K562 (cell line): Measurements from ENCODE around the gene NPDC1. TPM values are rescaled to one million over a fixed set of nuclear protein-coding genes. Genes with fewer than 3 reads are reported as not detected.

ENCODE experiments used
- ATAC-seq: fragments of 200-7000 bp; cut with Tn5 transposase; 3 replicates; pipeline ENCODE4 v1.9.1; 2020; ENCODE audit warnings: moderate library complexity
- BruUV-seq: library from RNA; stranded (reverse); fragments of 400-500 nt; replicated peaks from 2 replicates; lab custom pipeline; 2021; lab: Mats Ljungman, UMichigan
- CTCF ChIA-PET: fragments of 300-600 bp; formaldehyde crosslinking; extraction: SDS; loops from one replicate; lab custom pipeline; 2021; ENCODE audit warnings: low intra/inter-chr PET ratio; lab: Yijun Ruan, JAX
- POLR2A ChIA-PET: fragments of 300-600, 350-650 bp; sonication (Branson Sonifier 250); formaldehyde crosslinking; extraction: SDS; loops from one replicate; lab custom pipeline; 2021; ENCODE audit warnings: antibody characterized with exemption, inconsistent platforms; lab: Yijun Ruan, JAX
- DNase-seq, 4 experiments: peaks; one replicate each; pipeline versions ENCODE4 v3.0.0 to v3.0.0-alpha.2; 2011 to 2018; ENCODE audit warnings: low spot score in 3 of 4, mixed read lengths in 3 of 4; ENCODE audit errors: extremely low read depth in 1 of 4
- FAIRE-seq: peaks from 2 replicates; lab custom pipeline; 2011; peaks lifted over from hg19 to GRCh38; lab: Jason Lieb, UNC
- H2AFZ ChIP-seq: 2 replicates; pipeline ENCODE4 v1.6.0; 2011; ENCODE audit warnings: low read depth, low read length, control low read depth, inconsistent platforms
- H3K27ac ChIP-seq: fragments of 200-600 bp; 3 replicates; pipeline ENCODE4 v1.8.0; 2011; ENCODE audit warnings: low read depth, mild to moderate bottlenecking, control low read depth, inconsistent platforms, low read length, moderate library complexity, mixed read lengths; ENCODE audit errors: extremely low read depth
- H3K27me3 ChIP-seq, 2 experiments: fragments of 300-600 bp in 1 of 2; 2 replicates in 1 of 2; 3 replicates in 1 of 2; pipeline versions ENCODE4 v1.6.0 to v1.8.0; 2011; ENCODE audit warnings: inconsistent platforms in 2 of 2, low read length in 2 of 2, mild to moderate bottlenecking in 1 of 2, mixed read lengths in 1 of 2, moderate library complexity in 1 of 2; ENCODE audit not compliant: control insufficient read depth in 2 of 2, insufficient read depth in 2 of 2
- H3K36me3 ChIP-seq: fragments of 300-600 bp; 3 replicates; pipeline ENCODE4 v1.8.0; 2011; ENCODE audit warnings: mild to moderate bottlenecking, low read length, inconsistent platforms; ENCODE audit not compliant: control insufficient read depth, insufficient read depth
- H3K4me1 ChIP-seq, 2 experiments: fragments of 200-600 bp in 1 of 2; replicated peaks in 1 of 2; 2 replicates in 1 of 2; 3 replicates in 1 of 2; pipeline versions ENCODE4 v1.5.1 to v1.8.0; 2011; ENCODE audit warnings: inconsistent platforms in 2 of 2, low read length in 2 of 2, mild to moderate bottlenecking in 1 of 2, mixed read lengths in 1 of 2, moderate library complexity in 1 of 2; ENCODE audit not compliant: control insufficient read depth in 2 of 2, insufficient read depth in 2 of 2
- H3K4me2 ChIP-seq: 2 replicates; pipeline ENCODE4 v1.6.1; 2011; ENCODE audit warnings: low read length, control low read depth, inconsistent platforms, mixed read lengths; ENCODE audit not compliant: insufficient read depth
- H3K4me3 ChIP-seq: fragments of 200-600 bp; sonication (generic), shearing (Covaris generic); 2 replicates; pipeline ENCODE4 v1.5.1; 2016; ENCODE audit warnings: control low read depth, inconsistent platforms
- H3K79me2 ChIP-seq: fragments of 200-600 bp; 3 replicates; pipeline ENCODE4 v1.8.0; 2011; ENCODE audit warnings: low read length, inconsistent platforms; ENCODE audit not compliant: control insufficient read depth, insufficient read depth
- H3K9ac ChIP-seq, 2 experiments: 2 replicates each; pipeline versions ENCODE4 v1.6.0 to v1.6.1; 2011; ENCODE audit warnings: low read depth in 2 of 2, low read length in 2 of 2, control low read depth in 1 of 2, inconsistent platforms in 1 of 2, mild to moderate bottlenecking in 1 of 2, mixed read lengths in 1 of 2; ENCODE audit not compliant: insufficient read depth in 1 of 2
- H3K9me1 ChIP-seq: one replicate; pipeline ENCODE4 v1.6.0; 2011; ENCODE audit warnings: inconsistent platforms, mild to moderate bottlenecking, low read length, moderate library complexity; ENCODE audit not compliant: control insufficient read depth, insufficient read depth
- H3K9me3 ChIP-seq: replicated peaks from 2 replicates; pipeline ENCODE4 v1.5.1; 2011; ENCODE audit warnings: low read depth, low read length, inconsistent platforms; ENCODE audit not compliant: control insufficient read depth, insufficient read depth
- H4K20me1 ChIP-seq: replicated peaks from 2 replicates; pipeline ENCODE4 v1.6.1; 2011; ENCODE audit warnings: low read length, inconsistent platforms, mixed read lengths; ENCODE audit not compliant: control insufficient read depth, insufficient read depth
- ETS1 ChIP-seq: conservative IDR thresholded peaks from 2 replicates; pipeline ENCODE4 v1.6.1; 2011; ENCODE audit warnings: low read depth, mild to moderate bottlenecking, low read length; ENCODE audit not compliant: control insufficient read depth
- IFI16 ChIP-seq: fragments of 250-450 bp; sonication (Bioruptor Pico); IDR thresholded peaks from 2 replicates; pipeline ENCODE4 v2.1.2; 2022; ENCODE audit warnings: mild to moderate bottlenecking, inconsistent platforms
- KAT7 ChIP-seq: sonication (generic); formaldehyde crosslinking; IDR thresholded peaks from 2 replicates; pipeline ENCODE4 v1.8.0; 2022; ENCODE audit warnings: missing genetic modification reagents, mild to moderate bottlenecking, borderline replicate concordance
- MTA2 ChIP-seq: fragments of 450-650 bp; IDR thresholded peaks from 2 replicates; pipeline ENCODE4 v1.6.1; 2016; ENCODE audit warnings: low read depth
- POU5F1 ChIP-seq: fragments of 150-350 bp; IDR thresholded peaks from 2 replicates; pipeline ENCODE4 v1.6.1; 2014; ENCODE audit warnings: borderline replicate concordance, low read length, low read depth, mild to moderate bottlenecking; ENCODE audit not compliant: partially characterized antibody
- ZNF282 ChIP-seq: sonication (generic); formaldehyde crosslinking; IDR thresholded peaks from 2 replicates; pipeline ENCODE4 v1.8.1; 2023; ENCODE audit warnings: missing genetic modification reagents
- ZNF561 ChIP-seq: fragments of 450-650 bp; formaldehyde crosslinking; conservative IDR thresholded peaks from 2 replicates; pipeline ENCODE4 v1.4.0; 2020; ENCODE audit warnings: mild to moderate bottlenecking, moderate library complexity
- ZNF76 ChIP-seq: fragments of 250-450 bp; sonication (Bioruptor Pico); IDR thresholded peaks from 2 replicates; pipeline ENCODE4 v1.4.0; 2020; ENCODE audit warnings: mild to moderate bottlenecking, moderate library complexity, borderline replicate concordance
- WGBS: fragments of 100-300 bp; shearing (Covaris generic); methylation state at CpG from one replicate; pipeline ENCODE4 v1.1.6; 2016; ENCODE audit warnings: low coverage, mixed read lengths; ENCODE audit not compliant: insufficient coverage; ENCODE audit errors: missing lambda C conversion rate; 5-methylcytosine and 5-hydroxymethylcytosine counted together
- in situ Hi-C: fragments of 300-500 bp; cut with MboI; formaldehyde crosslinking; loops from 4 replicates; pipeline ENCODE4 v1.15.0; 2018; ENCODE audit warnings: inconsistent platforms, mixed read lengths
- intact Hi-C: fragments of 100-400 bp; cut with micrococcal nuclease; formaldehyde crosslinking; loops from 2 replicates; pipeline ENCODE4 v1.14.2; 2022
- polyA plus RNA-seq, 8 experiments: library from polyadenylated mRNA; depleted of rRNA in 4 of 8; stranded (reverse) in 5 of 8; unstranded in 3 of 8; fragments of >200 nt; fragmentation: Nextera tagmentation in 2 of 8; fragmentation: Illumina TruSeq in 1 of 8; extraction: Ambion mirVana in 2 of 8; extraction: Trizol in 1 of 8; gene quantifications; 2 replicates each; pipeline versions ENCODE4 v1.2.1 to v1.2.3, GENCODE V29; 2011 to 2014; ENCODE audit warnings: inconsistent platforms in 1 of 8, missing spikeins in 1 of 8
- total RNA-seq, 7 experiments: library from RNA; depleted of rRNA in 6 of 7; stranded (reverse); fragments of >200 nt in 6 of 7; fragmentation: Illumina TruSeq in 2 of 7; extraction: Trizol in 2 of 7; gene quantifications; 2 replicates each; pipeline versions ENCODE4 v1.2.1 to v1.2.3, GENCODE V29; 2011 to 2021; ENCODE audit warnings: low replicate concordance in 1 of 7
- TF ChIP-seq, protein P1 (sequence below): IDR thresholded peaks from 2 replicates; pipeline ENCODE4 v1.6.1; 2016; ENCODE audit warnings: missing genetic modification characterization, missing compliant biosample characterization
- TF ChIP-seq, protein P2 (sequence below): fragments of 450-650 bp; IDR thresholded peaks from 2 replicates; pipeline ENCODE4 v1.6.1; 2018; ENCODE audit not compliant: partially characterized antibody

NPDC1 gene
- total and polyA plus RNA-seq, 9 of the 15 experiments (the other 6 are each of a cell fraction or from before 2014, with no cell fraction given) = 0.06 to 2.1 (median 0.53) TPM; not detected in 3

DNA sequence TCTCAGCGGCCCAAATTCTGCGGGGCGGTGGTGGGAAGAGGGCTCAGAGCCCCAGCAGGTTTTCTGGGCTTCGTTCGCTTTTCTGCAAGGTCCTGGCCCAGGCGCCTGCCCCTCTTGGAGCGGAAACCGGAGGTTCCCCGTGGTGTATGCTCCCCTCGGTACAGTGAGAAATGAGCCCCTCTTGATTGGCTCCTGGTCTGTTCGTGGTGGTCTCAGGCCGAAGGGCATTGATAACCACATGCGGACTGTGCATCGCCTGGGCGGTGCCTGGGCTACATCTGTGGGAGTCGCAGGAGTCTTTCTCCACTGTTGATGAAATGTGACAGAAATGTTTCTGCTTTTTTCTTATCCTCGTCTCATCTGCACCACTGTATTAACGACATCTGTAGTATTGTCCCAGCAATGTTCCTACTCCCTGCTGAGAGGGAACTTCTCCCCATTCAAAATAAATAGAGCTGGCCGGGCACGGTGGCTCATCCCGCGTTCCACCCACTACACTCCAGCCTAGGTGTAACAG is 41.5 kb upstream of the NPDC1 start:
- Histone ChIP-seq H3K9ac (peak overlapping the region; percentile 81 to 94), H3K79me2 (peaks cover 30% of the 10 kb centered on the region), H3K36me3 (peaks cover 33% of the 10 kb centered on the region), H4K20me1 (no peaks in the 10 kb centered on the region), H3K9me1 (no peaks in the 10 kb centered on the region), H3K4me1 (peaks cover 32 to 57% of the 10 kb centered on the region in 2 experiments; a peak in 4 of 5 replicates), H3K27me3 (no peaks in the 10 kb centered on the region), H3K27ac (peak overlapping the region; percentile 81), H3K9me3 (no peaks in the 10 kb centered on the region), H3K4me2 (peak overlapping the region; percentile 86), H2AFZ (peak overlapping the region; percentile 81), H3K4me3 (peak overlapping the region; percentile 79)
- ChIA-PET CTCF (interaction anchor here (0.6 kb wide), 1 partner anchor 41 kb away, joined by 5 read pairs; no protein-coding TSS in a partner anchor), POLR2A (interaction anchor here (0.6 to 3.3 kb wide), 11 partner anchors 9 to 153 kb away, joined by 3 to 18 read pairs (median 5); partner anchors contain the start of genes RNF224, SAPCD2 and TUBB4B)
- BruUV-seq = no TSS peak
- intact Hi-C loops (loop anchor here (2.0 kb wide), 2 partner anchors 19 to 63 kb away; no protein-coding TSS in a partner anchor), in situ Hi-C loops (no loop called here)
- 1% methylated on average over 22 of the region's 22 CpGs for WGBS
- ATAC-seq (peak; percentile 16), DNase-seq (peak in 3 of 4 experiments; percentile 25 to 55 (median 35)), FAIRE-seq (peak; percentile 84)
- TF ChIP-seq KAT7 (CRISPR knock-in tag) = no peak
- no peak for TF ChIP-seq IFI16 (CRISPR knock-in tag)
- no peak for TF ChIP-seq ZNF561 (CRISPR knock-in tag)
- TF ChIP-seq, protein P1, sequence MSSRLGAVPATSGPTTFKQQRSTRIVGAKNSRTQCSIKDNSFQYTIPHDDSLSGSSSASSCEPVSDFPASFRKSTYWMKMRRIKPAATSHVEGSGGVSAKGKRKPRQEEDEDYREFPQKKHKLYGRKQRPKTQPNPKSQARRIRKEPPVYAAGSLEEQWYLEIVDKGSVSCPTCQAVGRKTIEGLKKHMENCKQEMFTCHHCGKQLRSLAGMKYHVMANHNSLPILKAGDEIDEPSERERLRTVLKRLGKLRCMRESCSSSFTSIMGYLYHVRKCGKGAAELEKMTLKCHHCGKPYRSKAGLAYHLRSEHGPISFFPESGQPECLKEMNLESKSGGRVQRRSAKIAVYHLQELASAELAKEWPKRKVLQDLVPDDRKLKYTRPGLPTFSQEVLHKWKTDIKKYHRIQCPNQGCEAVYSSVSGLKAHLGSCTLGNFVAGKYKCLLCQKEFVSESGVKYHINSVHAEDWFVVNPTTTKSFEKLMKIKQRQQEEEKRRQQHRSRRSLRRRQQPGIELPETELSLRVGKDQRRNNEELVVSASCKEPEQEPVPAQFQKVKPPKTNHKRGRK (tag) = no peak
- TF ChIP-seq, protein P2, sequence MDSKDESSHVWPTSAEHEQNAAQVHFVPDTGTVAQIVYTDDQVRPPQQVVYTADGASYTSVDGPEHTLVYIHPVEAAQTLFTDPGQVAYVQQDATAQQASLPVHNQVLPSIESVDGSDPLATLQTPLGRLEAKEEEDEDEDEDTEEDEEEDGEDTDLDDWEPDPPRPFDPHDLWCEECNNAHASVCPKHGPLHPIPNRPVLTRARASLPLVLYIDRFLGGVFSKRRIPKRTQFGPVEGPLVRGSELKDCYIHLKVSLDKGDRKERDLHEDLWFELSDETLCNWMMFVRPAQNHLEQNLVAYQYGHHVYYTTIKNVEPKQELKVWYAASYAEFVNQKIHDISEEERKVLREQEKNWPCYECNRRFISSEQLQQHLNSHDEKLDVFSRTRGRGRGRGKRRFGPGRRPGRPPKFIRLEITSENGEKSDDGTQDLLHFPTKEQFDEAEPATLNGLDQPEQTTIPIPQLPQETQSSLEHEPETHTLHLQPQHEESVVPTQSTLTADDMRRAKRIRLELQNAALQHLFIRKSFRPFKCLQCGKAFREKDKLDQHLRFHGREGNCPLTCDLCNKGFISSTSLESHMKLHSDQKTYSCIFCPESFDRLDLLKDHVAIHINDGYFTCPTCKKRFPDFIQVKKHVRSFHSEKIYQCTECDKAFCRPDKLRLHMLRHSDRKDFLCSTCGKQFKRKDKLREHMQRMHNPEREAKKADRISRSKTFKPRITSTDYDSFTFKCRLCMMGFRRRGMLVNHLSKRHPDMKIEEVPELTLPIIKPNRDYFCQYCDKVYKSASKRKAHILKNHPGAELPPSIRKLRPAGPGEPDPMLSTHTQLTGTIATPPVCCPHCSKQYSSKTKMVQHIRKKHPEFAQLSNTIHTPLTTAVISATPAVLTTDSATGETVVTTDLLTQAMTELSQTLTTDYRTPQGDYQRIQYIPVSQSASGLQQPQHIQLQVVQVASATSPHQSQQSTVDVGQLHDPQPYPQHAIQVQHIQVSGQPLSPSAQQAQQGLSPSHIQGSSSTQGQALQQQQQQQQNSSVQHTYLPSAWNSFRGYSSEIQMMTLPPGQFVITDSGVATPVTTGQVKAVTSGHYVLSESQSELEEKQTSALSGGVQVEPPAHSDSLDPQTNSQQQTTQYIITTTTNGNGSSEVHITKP = no peak
- TF ChIP-seq POU5F1 = no peak
- TF ChIP-seq ETS1 = no peak
- TF ChIP-seq ZNF282 (CRISPR knock-in tag) = no peak
- TF ChIP-seq ZNF76 (CRISPR knock-in tag) = no peak
- no peak for TF ChIP-seq MTA2
